WI38 (cell line): ENCODE measurements around the gene QRFP.

Experiments used
- H3K4me3 ChIP-seq: 2 replicates; pipeline ENCODE4 v1.5.1; 2011; ENCODE audit warnings: low read depth, mild to moderate bottlenecking, control low read depth, low read length
- TF ChIP-seq, protein P1 (sequence below): IDR thresholded peaks from 2 replicates; pipeline ENCODE4 v1.5.1; 2012; ENCODE audit warnings: low read depth, mild to moderate bottlenecking, control low read depth, low read length

QRFP gene

DNA sequence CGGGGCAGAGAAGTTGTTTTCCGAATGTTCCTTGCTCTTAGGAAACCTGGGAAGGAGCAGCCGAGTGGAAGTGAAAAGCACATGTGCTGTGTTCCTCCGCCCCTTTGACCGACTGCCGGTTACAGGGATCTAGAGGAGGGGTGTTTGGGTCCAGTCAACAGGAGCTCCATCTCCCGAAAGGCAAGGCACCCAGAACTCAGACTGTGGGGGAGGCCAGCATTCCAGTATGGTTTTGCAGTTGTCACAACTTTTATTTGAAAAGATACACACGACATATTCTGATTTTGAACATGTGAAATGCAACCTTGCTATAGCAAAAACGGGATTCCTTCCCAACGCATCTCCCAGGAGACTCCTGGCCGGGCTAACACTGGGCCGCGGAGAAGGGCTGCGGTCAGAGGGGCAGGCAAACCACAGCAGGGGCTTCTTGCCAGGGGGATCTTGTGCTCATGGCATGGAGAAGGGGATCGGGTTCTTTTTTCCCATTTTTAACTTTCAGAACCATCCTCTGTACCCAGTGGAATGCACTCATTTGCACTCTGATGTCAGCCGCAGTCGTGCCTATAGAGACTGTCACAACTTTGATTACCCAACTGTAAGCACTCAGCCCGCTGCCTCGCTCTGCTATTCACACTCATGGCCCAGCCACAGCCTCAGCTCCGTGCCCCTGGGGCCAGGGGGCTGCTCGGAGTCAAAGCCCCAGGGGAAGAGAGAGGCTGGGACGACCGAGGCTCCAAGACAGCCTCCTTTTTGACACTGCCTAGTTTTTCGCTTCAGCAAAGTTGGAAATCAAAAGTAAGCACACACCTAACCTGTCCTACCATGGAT lies 3.9 kb downstream of the QRFP start:
- H3K4me3 ChIP-seq: no peak overlapping the region
- TF ChIP-seq, protein P1, sequence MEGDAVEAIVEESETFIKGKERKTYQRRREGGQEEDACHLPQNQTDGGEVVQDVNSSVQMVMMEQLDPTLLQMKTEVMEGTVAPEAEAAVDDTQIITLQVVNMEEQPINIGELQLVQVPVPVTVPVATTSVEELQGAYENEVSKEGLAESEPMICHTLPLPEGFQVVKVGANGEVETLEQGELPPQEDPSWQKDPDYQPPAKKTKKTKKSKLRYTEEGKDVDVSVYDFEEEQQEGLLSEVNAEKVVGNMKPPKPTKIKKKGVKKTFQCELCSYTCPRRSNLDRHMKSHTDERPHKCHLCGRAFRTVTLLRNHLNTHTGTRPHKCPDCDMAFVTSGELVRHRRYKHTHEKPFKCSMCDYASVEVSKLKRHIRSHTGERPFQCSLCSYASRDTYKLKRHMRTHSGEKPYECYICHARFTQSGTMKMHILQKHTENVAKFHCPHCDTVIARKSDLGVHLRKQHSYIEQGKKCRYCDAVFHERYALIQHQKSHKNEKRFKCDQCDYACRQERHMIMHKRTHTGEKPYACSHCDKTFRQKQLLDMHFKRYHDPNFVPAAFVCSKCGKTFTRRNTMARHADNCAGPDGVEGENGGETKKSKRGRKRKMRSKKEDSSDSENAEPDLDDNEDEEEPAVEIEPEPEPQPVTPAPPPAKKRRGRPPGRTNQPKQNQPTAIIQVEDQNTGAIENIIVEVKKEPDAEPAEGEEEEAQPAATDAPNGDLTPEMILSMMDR: no peak

- no peak overlapping the region for H3K4me3 ChIP-seq
- TF ChIP-seq, protein P1: no peak
Observed at GRCh38 chr9:130891688-130892476, 4.7 kb downstream of the QRFP start.

DNA sequence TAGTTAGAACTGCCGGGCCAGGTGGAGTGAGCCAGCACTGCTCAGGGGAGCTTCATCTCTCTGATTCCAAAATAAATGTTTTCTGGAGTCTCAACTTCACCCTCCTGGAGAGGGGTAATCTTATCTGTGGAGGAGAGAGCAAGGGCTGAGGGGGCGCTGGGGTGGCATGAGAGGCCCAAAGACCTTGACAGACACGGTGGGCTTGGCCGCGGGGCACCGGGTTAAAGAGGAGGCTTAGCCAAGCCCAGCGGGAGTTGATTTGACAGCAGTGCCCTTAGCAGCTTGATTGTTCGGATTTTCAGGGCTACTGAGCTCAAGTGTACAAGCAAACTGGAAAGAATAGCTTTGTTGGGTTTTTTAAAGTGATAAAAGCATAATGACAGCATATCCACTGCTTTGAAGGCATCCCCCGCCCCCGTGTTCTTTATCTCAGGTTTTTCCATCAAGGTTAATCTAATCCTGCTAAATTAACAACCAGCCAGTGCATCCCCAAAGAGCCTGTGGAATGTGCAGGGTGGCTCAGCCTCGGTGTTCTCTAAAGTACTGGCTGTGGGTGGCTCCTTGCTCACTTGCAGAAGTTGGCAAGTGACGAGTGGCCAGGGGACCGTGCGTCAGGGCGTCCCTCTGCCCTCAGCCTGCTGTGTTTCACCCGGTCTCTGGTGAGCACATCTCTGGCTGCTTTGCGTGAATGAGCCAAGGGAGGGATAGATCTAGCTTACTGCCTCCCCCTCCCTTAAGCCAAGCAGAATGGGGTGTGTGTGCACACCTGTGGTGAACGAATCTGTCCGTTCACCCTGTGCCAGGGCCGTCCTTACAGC lies 5.5 kb downstream of the QRFP start:
- TF ChIP-seq, protein P1: no peak

DNA sequence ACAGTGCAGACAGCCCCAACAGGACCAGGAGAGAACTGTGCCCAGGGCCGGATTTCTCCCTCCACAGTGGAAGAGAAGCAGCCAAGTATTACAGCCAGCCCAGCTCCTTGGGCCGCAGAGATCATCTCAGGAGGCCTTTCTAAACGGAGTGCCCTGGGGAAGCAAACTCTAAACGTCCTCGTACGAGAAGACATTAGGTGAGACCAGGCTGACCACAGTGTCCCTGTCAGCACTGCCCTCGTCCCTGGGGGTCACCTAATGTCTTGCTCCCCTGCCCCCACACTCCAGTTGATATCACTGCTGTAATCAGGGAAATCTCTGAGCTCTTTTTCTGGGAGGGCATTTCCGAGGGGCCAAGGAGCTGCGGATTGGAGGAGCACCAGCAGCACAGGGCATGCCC lies 6.5 kb downstream of the QRFP start:
- H3K4me3 ChIP-seq: no peak overlapping the region
- TF ChIP-seq, protein P1: no peak

More for the DNA sequence above, 5.5 kb downstream of the QRFP start:
- H3K4me3 ChIP-seq: no peak overlapping the region

- H3K4me3 ChIP-seq: no peak overlapping the region
- TF ChIP-seq, protein P1: no peak
Observed at GRCh38 chr9:130888146-130888885, 8.3 kb downstream of the QRFP start.

DNA sequence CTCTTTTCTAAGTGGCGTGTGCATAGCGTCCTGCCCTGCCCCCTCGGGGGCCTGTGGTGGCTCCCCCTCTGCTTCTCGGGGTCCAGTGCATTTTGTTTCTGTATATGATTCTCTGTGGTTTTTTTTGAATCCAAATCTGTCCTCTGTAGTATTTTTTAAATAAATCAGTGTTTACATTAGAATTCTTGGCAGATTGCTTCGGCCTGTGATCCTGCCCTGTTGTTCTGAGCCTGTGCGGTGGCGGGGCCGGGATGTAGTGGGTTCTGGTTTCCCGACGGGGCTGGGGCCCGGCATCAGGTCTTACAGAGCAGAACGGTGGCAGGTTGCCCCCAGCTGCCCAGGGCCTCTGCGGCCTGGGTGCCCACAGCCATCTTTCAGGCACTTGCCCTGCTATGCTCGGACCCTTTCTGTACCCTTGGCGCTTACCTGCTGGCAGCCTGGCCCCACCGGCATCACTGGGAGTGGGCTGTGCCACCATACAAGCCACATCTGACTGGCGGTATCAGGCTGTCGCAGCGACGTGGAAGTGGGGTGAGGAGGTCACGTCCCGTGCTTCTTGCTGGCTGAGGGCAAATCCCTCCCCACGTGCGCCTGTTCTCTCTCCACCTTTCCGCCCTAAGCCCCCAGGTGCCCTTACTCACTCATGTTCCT lies 9.0 kb downstream of the QRFP start:
- TF ChIP-seq, protein P1: no peak
- no peak overlapping the region for H3K4me3 ChIP-seq
